RWPE1 (cell line): ENCODE results near the gene TCIRG1.
A peak's percentile ranks its signal among the peaks of the same experiment; 100 is the strongest.
"Not testable (repeated sequence)": the region's sequence is repeated elsewhere in the genome, so short reads cannot be mapped to it uniquely, and the experiment has no call there.

ENCODE experiments used
- CTCF ChIA-PET: fragments of 350-600 bp; sonication (Branson Sonifier 250); formaldehyde crosslinking; extraction: SDS; loops from one replicate; lab custom pipeline; 2021; lab: Yijun Ruan, JAX
- POLR2A ChIA-PET: fragments of 400-600 bp; formaldehyde crosslinking; extraction: SDS; loops from one replicate; lab custom pipeline; 2020; ENCODE audit warnings: antibody characterized with exemption; ENCODE audit not compliant: low non-redundant PET; lab: Yijun Ruan, JAX
- DNase-seq: peaks from one replicate; pipeline ENCODE4 v3.0.0; 2012; ENCODE audit warnings: low spot score
- H3K27ac ChIP-seq: fragments of 450-650 bp; 2 replicates; pipeline ENCODE4 v1.5.1; 2017
- TF ChIP-seq, protein P1 (sequence below): fragments of 450-650 bp; conservative IDR thresholded peaks from 2 replicates; pipeline ENCODE4 v1.5.1; 2017; ENCODE audit warnings: low read depth, mild to moderate bottlenecking

TCIRG1 gene, protein sequence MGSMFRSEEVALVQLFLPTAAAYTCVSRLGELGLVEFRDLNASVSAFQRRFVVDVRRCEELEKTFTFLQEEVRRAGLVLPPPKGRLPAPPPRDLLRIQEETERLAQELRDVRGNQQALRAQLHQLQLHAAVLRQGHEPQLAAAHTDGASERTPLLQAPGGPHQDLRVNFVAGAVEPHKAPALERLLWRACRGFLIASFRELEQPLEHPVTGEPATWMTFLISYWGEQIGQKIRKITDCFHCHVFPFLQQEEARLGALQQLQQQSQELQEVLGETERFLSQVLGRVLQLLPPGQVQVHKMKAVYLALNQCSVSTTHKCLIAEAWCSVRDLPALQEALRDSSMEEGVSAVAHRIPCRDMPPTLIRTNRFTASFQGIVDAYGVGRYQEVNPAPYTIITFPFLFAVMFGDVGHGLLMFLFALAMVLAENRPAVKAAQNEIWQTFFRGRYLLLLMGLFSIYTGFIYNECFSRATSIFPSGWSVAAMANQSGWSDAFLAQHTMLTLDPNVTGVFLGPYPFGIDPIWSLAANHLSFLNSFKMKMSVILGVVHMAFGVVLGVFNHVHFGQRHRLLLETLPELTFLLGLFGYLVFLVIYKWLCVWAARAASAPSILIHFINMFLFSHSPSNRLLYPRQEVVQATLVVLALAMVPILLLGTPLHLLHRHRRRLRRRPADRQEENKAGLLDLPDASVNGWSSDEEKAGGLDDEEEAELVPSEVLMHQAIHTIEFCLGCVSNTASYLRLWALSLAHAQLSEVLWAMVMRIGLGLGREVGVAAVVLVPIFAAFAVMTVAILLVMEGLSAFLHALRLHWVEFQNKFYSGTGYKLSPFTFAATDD

DNA sequence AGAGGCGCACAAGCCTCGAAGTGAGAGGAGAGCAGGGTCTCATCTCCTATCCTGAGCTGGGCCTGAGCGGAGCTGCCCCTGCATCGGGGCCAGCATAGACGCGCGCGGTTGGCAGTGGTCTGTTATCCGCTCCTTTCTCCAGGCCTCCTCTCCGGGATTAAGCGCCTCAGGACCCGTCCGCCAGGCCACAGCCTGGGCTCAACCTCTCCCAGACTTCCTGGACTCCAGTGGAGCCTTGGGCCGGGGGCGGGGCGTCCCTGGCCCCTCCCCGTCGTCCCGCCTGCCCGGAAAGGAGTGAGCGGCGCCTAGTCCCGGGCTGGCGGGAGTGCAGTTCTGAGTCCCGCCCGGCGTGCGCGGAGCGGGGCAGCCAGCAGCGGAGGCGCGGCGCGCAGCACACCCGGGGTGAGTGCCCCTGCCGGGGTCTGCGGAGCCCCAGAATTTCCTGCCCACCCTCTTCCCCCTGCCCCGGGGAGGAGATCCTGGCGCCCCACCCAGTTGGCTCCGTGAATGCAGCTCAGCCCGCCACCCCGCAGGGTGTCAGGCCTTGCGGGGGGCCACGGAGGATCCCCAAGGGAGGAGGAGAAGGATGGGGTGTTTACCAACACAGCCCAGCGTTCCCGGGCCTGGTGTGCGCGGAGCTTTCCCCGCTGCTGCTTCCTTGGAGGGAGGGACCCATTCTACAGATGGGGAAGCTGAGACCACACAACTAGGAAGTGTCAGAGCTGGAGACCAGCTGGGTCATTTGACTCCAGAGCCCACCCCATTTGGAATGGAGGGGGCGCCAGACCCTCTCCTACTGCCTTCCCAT lies at the start of gene TCIRG1:
TSS of gene TCIRG1 (plus strand) at position 308 of the 808 bp plus-strand sequence. CDS start 2,247 bp downstream, outside the sequence.
- CTCF ChIA-PET: interaction anchor here (0.5 to 1.1 kb wide), 2 partner anchors 19 to 167 kb away, joined by 3 read pairs; no protein-coding TSS in a partner anchor
- H3K27ac ChIP-seq: peak within 1 kb of the TSS; percentile 81
- peak; percentile 81 for DNase-seq
- POLR2A ChIA-PET: no interaction called here
- TF ChIP-seq, protein P1, sequence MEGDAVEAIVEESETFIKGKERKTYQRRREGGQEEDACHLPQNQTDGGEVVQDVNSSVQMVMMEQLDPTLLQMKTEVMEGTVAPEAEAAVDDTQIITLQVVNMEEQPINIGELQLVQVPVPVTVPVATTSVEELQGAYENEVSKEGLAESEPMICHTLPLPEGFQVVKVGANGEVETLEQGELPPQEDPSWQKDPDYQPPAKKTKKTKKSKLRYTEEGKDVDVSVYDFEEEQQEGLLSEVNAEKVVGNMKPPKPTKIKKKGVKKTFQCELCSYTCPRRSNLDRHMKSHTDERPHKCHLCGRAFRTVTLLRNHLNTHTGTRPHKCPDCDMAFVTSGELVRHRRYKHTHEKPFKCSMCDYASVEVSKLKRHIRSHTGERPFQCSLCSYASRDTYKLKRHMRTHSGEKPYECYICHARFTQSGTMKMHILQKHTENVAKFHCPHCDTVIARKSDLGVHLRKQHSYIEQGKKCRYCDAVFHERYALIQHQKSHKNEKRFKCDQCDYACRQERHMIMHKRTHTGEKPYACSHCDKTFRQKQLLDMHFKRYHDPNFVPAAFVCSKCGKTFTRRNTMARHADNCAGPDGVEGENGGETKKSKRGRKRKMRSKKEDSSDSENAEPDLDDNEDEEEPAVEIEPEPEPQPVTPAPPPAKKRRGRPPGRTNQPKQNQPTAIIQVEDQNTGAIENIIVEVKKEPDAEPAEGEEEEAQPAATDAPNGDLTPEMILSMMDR: no peak

DNA sequence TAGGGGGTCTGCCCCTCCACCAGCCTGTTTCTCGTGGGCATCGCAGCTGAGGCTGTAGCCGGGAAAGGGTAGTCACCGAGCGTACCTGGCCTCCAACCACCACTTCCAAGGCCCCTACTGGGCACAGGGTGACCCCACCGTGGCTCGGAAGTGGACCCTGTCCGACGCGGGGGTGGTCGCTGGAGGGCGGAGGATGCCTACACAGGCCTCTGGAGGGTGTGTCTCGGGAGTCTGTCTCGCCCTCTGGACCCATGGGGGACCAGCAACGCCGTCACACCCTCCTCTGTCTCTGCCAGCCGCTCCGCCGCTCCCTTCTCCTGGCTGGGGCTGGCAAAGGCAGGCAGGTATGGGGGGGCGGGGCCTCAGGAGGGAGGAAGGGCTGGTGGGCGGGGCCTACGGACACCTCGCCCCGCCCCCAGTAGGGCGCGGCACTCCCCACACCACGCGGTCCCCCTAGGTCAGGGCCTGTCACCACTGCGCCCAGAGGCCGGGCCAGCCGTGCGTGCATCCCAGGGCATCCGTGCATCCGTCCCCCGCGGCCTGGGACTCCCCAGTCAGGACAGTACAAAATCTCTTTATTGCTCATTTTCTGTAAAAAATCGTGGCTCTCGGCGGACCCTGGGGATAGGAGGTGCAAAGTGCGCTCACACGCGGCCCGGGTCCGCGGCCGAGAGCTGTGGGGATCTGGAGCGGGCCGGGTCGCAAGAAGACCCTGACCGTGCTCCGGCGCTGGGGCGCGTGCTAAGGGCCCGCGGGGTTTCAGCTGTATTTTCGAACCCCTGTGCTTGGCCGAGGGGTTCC lies 48.1 kb upstream of the TCIRG1 start:
- CTCF ChIA-PET, DNase-seq, H3K27ac ChIP-seq, POLR2A ChIA-PET: not testable (repeated sequence)

DNA sequence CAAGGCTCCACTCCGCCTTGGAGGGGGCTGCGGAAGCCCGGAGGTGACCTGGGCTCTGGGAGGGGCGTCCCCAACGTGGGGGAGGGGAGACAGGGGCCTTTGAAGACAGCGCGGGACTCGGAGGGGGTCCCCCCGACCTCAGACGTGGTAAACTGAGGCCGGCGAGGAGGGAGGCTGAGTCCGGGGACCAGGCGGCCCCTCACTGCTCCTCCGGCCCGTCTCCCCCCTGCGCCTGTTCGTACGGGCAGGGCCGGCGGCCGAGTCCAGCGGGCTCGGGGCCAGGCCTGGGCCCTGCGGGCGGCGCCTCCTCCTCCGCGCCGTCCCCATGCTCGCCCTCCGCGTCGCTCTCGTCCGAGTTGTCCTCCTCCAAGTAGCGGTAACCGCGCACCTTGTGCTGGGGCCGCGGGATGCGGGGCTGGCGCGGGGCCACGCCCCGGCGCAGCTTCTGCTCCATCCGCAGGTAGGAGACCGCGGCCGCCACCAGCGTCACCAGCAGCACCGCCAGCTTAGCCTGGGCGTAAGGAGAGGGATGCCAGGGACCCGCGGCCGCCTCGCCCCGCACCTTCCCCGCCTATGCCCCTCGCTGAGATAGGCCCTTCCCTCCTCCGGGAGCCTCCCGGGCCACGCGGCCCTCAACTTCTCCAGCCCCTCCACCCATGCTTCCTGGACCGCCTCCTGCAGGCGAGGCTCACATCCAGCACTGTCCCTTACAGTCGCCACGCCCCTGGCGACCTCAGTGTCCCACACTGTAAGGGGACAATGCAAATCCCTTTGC lies 47.3 kb upstream of the TCIRG1 start:
- CTCF ChIA-PET: interaction anchor here (0.6 kb wide), 1 partner anchor 279 kb away, joined by 3 read pairs; no protein-coding TSS in a partner anchor
- H3K27ac ChIP-seq, DNase-seq, POLR2A ChIA-PET: not testable (repeated sequence)

DNA sequence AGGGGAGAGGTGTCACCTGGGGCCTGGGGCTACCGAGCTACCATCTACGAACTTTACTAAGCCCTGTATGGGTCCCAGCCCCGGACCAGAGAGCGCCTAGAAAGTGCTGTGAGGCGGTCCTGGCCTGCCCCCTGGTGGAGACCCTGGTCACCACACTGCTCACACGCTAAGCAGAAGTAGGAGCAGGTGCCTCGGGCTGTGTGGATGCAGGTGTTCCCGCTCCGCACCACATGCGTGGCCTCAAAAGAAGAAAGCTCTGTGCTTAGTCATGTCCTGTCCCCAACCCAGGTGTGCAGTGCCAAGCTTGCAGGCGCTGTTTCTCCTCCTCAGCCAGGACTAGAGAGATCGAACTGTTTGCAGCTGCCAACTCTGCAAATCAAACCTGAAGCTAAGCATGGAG lies 45.0 kb upstream of the TCIRG1 start:
- CTCF ChIA-PET: interaction anchor here (0.6 to 1.2 kb wide), 4 partner anchors 17 to 428 kb away, joined by 3 read pairs; no protein-coding TSS in a partner anchor
- DNase-seq, H3K27ac ChIP-seq, POLR2A ChIA-PET: not testable (repeated sequence)
- TF ChIP-seq, protein P1: peak; percentile 55

DNA sequence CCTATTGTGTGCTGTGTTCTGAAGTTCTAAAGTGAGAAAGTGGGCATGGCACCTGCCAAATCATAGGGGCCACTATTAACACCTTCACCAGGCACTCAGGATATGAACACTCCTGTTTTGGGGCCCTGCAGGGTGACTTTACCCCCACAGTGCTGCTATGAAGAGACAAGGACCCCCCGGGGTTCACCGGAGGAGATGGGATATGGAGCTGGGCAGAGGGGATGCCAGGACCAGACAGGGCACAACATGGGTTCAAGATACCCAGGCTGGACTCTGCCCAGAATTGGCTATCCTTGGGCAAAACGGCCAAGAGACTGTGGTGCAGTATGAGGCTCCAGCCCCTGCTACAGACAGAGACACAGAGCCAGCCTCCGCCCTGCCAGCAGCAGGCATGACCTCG lies 44.4 kb upstream of the TCIRG1 start:
- DNase-seq, POLR2A ChIA-PET, H3K27ac ChIP-seq: not testable (repeated sequence)
- CTCF ChIA-PET: interaction anchor here (0.6 to 1.2 kb wide), 4 partner anchors 16 to 429 kb away, joined by 3 read pairs; no protein-coding TSS in a partner anchor

DNA sequence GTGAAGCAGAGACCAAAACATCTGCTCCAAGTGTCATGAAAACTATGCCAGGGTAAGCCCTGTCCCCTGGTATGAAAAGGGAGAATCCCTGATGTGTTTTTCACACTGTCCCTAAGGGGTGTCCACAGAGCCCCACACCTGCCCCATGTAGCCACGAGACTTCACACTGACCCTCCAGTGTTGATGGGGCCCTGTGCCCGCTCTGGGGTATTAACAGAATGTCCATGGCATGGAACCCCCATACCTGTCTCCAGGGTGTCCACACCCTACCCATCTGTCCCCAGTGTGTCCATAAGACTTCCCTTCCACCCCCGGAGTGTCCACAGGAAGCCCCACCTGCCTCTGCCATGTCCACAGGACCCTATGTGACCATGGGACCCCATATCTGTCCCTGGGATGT lies 43.7 kb upstream of the TCIRG1 start:
- DNase-seq, POLR2A ChIA-PET, H3K27ac ChIP-seq, CTCF ChIA-PET: not testable (repeated sequence)

DNA sequence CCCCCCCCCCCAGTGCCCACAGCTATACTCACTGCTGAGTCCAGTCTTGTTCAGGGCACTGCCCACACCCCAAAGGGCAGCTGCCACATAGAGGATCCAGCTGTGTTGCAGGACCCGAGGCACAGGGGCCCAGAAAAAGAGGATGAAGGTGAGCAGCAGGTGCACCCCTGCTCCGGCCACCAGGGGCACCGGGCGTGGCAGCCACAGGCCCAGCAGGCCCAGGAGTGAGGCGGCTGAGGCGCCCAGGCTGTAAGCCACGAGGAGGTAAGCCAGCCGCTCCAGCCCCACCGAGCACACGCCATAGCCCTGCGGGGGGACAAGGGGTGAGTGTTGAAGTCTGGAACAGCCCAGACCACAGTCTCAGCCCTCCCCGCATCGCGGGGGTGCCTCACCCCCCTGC lies 43.2 kb upstream of the TCIRG1 start:
- CTCF ChIA-PET, H3K27ac ChIP-seq, DNase-seq, POLR2A ChIA-PET: not testable (repeated sequence)

DNA sequence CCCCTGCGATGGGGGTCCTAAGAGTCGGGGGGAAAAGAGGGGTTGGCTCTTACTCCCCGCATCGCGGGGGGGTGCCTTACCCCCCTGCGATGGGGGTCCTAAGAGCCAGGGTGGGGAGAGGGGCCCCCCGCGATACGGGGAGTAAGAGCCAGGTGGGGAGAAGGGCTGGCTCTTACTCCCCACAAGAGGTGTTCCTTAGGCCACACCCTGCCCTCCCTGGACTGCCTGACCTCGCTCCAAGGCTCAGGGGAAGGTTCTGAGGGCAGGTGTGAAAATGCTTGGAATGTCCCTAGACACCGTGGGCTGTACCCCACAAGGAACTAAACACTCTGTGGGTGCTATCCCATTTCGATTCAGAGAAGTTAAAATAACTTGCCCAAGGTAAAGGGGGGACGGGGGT lies 42.8 kb upstream of the TCIRG1 start:
- TF ChIP-seq, protein P1: no peak
- no peak for DNase-seq
- POLR2A ChIA-PET: no interaction called here
- CTCF ChIA-PET: no interaction called here
- H3K27ac ChIP-seq: peak overlapping the region; percentile 16; the same call in 1 of the 2 replicates
